Neuronal stem cell (in vitro differentiated cells): ENCODE data around the gene CD274.

Experiments
- DNase-seq: peaks from one replicate; pipeline ENCODE4 v3.0.0-alpha.2; 2013; ENCODE audit warnings: low spot score
- H2AFZ ChIP-seq: one replicate; pipeline ENCODE4 v1.6.1; 2013; ENCODE audit warnings: mild to moderate bottlenecking, low read length, inconsistent platforms
- H2AK5ac ChIP-seq: 2 replicates; pipeline ENCODE4 v1.6.1; 2013; ENCODE audit warnings: low read depth, mild to moderate bottlenecking, inconsistent platforms, low read length, moderate library complexity, mixed read lengths
- H2BK120ac ChIP-seq: 2 replicates; pipeline ENCODE4 v1.6.1; 2013; ENCODE audit warnings: low read depth, mild to moderate bottlenecking, inconsistent platforms, low read length, moderate library complexity, mixed read lengths
- H2BK12ac ChIP-seq: one replicate; pipeline ENCODE4 v1.6.1; 2013; ENCODE audit warnings: low read length, inconsistent platforms
- H2BK15ac ChIP-seq: 2 replicates; pipeline ENCODE4 v1.6.1; 2013; ENCODE audit warnings: mild to moderate bottlenecking, low read length, inconsistent platforms, mixed read lengths
- H2BK5ac ChIP-seq: one replicate; pipeline ENCODE4 v1.6.1; 2013; ENCODE audit warnings: inconsistent platforms, mild to moderate bottlenecking, low read length, moderate library complexity
- H3K14ac ChIP-seq: one replicate; pipeline ENCODE4 v1.6.1; 2013; ENCODE audit warnings: low read length, inconsistent platforms
- H3K18ac ChIP-seq: 2 replicates; pipeline ENCODE4 v1.6.1; 2013; ENCODE audit warnings: low read length, inconsistent platforms
- H3K23ac ChIP-seq: 2 replicates; pipeline ENCODE4 v1.6.1; 2013; ENCODE audit warnings: low read depth, mild to moderate bottlenecking, mixed read lengths, low read length, inconsistent platforms; ENCODE audit not compliant: poor library complexity
- H3K27ac ChIP-seq: replicated peaks from 3 replicates; pipeline ENCODE4 v1.5.1; 2013; ENCODE audit warnings: low read length, inconsistent platforms
- H3K27me3 ChIP-seq, 3 experiments: 2 replicates each; pipeline ENCODE4 v1.6.1; 2013; ENCODE audit warnings: low read length in 3 of 3, mild to moderate bottlenecking in 2 of 3, inconsistent platforms in 1 of 3, low read depth in 1 of 3, mixed read lengths in 1 of 3, moderate library complexity in 1 of 3; ENCODE audit not compliant: control insufficient read depth in 3 of 3, insufficient read depth in 3 of 3
- H3K36me3 ChIP-seq, 2 donors: replicated peaks in 1 of 2; 2 replicates each; pipeline ENCODE4 v1.6.1; 2013; ENCODE audit warnings: low read length in 2 of 2; ENCODE audit not compliant: control insufficient read depth in 2 of 2, insufficient read depth in 2 of 2
- H3K4ac ChIP-seq: 2 replicates; pipeline ENCODE4 v1.6.1; 2013; ENCODE audit warnings: inconsistent platforms, mild to moderate bottlenecking, low read length, moderate library complexity
- H3K4me1 ChIP-seq, 2 donors: 1 replicate in 1 of 2; 2 replicates in 1 of 2; pipeline ENCODE4 v1.6.1; 2013; ENCODE audit warnings: low read length in 2 of 2, low read depth in 1 of 2; ENCODE audit not compliant: control insufficient read depth in 2 of 2, insufficient read depth in 1 of 2
- H3K4me2 ChIP-seq: one replicate; pipeline ENCODE4 v1.6.1; 2013; ENCODE audit warnings: mild to moderate bottlenecking, low read length, inconsistent platforms; ENCODE audit not compliant: insufficient read depth, poor library complexity, severe bottlenecking
- H3K4me3 ChIP-seq, 2 donors: 2 replicates each; pipeline ENCODE4 v1.5.1; 2013; ENCODE audit warnings: low read length in 2 of 2, mild to moderate bottlenecking in 2 of 2, inconsistent platforms in 1 of 2, moderate library complexity in 1 of 2
- H3K79me1 ChIP-seq: one replicate; pipeline ENCODE4 v1.6.1; 2013; ENCODE audit warnings: low read depth, mild to moderate bottlenecking, inconsistent platforms, low read length, moderate library complexity
- H3K9ac ChIP-seq: one replicate; pipeline ENCODE4 v1.6.1; 2013; ENCODE audit warnings: mild to moderate bottlenecking, low read depth, low read length, inconsistent platforms; ENCODE audit not compliant: poor library complexity
- H3K9me3 ChIP-seq, 2 donors: replicated peaks in 1 of 2; 2 replicates each; pipeline versions ENCODE3 to v1.6.1; 2013; ENCODE audit warnings: low read length in 2 of 2, mild to moderate bottlenecking in 2 of 2, inconsistent platforms in 1 of 2, low read depth in 1 of 2, mixed read lengths in 1 of 2, moderate library complexity in 1 of 2; ENCODE audit not compliant: control insufficient read depth in 2 of 2, insufficient read depth in 1 of 2
- H4K8ac ChIP-seq: one replicate; pipeline ENCODE4 v1.6.1; 2013; ENCODE audit warnings: low read depth, mild to moderate bottlenecking, inconsistent platforms, low read length, moderate library complexity
- H4K91ac ChIP-seq: one replicate; pipeline ENCODE4 v1.6.1; 2013; ENCODE audit warnings: low read length, low read depth, mild to moderate bottlenecking, inconsistent platforms; ENCODE audit not compliant: poor library complexity
- WGBS, 2 donors: extraction: QIAGEN DNeasy Blood & Tissue Kit; methylation state at CpG; one replicate each; pipeline ENCODE4 v1.1.7; 2013; ENCODE audit warnings: missing lambda C conversion rate in 2 of 2, mixed read lengths in 1 of 2; ENCODE audit not compliant: insufficient read length in 2 of 2, insufficient replicate concordance in 1 of 2; ENCODE audit errors: extremely low coverage in 2 of 2; 5-methylcytosine and 5-hydroxymethylcytosine counted together

The CD274 gene

DNA sequence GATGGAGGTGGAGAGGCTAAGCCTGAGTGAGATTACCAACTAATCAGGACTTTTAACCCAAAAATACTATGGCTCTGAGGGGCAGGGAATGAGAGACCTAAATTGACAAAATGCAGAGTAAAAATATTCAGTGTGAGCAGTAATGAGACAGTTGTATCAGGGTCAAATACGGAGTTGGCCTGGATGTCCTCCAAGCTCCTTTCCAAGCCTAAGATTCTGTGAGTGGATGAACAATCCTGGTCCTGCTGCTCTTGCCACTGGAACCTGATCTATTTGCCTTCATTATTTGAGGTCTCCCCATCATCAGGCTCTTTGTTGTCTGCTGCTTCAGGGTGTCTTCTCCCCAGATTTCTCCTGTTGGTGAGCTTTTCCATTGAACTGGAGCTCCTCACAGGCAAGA is 61.1 kb downstream of the CD274 start:
- no peak overlapping the region for H3K23ac ChIP-seq
- no peak overlapping the region for H3K4ac ChIP-seq
- no peak overlapping the region for H2AFZ ChIP-seq
- no peak overlapping the region for H3K27ac ChIP-seq
- no peaks in the 10 kb centered on the region for H3K79me1 ChIP-seq
- whole genome bisulfite sequencing, 2 donors = no CpG with 5 or more reads among the region's 1 CpG
- H3K27me3 ChIP-seq = no peaks in the 10 kb centered on the region
- no peak overlapping the region for H3K4me2 ChIP-seq
- H2BK15ac ChIP-seq = no peak overlapping the region
- H3K18ac ChIP-seq = no peak overlapping the region
- no peak overlapping the region for H3K14ac ChIP-seq
- no peak overlapping the region for H2BK120ac ChIP-seq
- no peaks in the 10 kb centered on the region for H3K36me3 ChIP-seq
- no peak overlapping the region for H2BK12ac ChIP-seq
- DNase-seq = no peak
- H3K9ac ChIP-seq = no peak overlapping the region
- no peak overlapping the region for H3K4me3 ChIP-seq
- no peak overlapping the region for H4K91ac ChIP-seq
- H3K4me1 ChIP-seq = peaks cover 0 to 3% of the 10 kb centered on the region in 2 donors
- H3K9me3 ChIP-seq = peaks cover 0 to 2% of the 10 kb centered on the region in 2 donors
- H4K8ac ChIP-seq = no peak overlapping the region
- H2BK5ac ChIP-seq = no peak overlapping the region
- H2AK5ac ChIP-seq = no peak overlapping the region

DNA sequence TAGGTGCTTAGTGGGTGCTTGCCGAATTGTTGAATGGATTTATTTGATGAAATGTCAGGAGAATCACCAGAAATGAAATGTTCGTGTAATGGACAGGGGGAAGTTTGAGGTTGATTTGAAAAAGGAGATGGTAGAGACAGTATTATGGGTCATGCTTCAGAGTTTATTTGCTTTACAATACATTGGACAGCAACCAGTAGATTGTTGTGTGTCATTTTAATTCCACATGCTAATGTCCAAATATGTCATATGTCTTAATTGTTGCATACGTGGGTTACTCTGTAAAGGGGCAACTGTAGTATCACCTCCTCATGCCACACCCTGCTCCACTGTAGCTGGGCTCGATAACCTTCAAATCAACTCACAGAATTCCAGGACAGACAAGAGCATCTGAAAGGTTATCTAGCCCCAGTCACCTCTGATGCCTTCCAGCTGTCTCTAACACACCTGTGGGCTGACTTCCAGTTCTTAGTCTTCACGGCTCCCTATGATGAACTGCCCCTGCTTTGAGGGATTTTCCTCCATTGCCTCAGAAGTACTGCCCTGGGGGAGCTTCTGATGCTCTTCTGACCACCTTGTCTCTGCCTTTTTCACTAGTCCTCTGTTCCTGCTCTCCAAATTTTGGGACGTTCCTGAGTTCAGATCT is 61.7 kb downstream of the CD274 start:
- Histone ChIP-seq H2BK12ac (no peak overlapping the region), H4K91ac (no peak overlapping the region), H3K4me1 (peaks cover 0 to 3% of the 10 kb centered on the region in 2 donors), H2BK5ac (no peak overlapping the region), H3K36me3 (no peaks in the 10 kb centered on the region), H2AK5ac (no peak overlapping the region), H3K18ac (no peak overlapping the region), H2AFZ (no peak overlapping the region), H3K23ac (no peak overlapping the region), H4K8ac (no peak overlapping the region), H3K4me2 (no peak overlapping the region), H2BK15ac (no peak overlapping the region), H3K4me3 (no peak overlapping the region), H3K4ac (no peak overlapping the region), H3K14ac (no peak overlapping the region), H3K27me3 (no peaks in the 10 kb centered on the region), H2BK120ac (no peak overlapping the region), H3K79me1 (no peaks in the 10 kb centered on the region), H3K9me3 (peaks cover 0 to 2% of the 10 kb centered on the region in 2 donors), H3K27ac (no peak overlapping the region), H3K9ac (no peak overlapping the region)
- DNase-seq = no peak
- 100% methylated on average over 1 of the region's 6 CpGs; no CpG with 5 or more reads in 1 of the 2 donors for WGBS, 2 donors

DNA sequence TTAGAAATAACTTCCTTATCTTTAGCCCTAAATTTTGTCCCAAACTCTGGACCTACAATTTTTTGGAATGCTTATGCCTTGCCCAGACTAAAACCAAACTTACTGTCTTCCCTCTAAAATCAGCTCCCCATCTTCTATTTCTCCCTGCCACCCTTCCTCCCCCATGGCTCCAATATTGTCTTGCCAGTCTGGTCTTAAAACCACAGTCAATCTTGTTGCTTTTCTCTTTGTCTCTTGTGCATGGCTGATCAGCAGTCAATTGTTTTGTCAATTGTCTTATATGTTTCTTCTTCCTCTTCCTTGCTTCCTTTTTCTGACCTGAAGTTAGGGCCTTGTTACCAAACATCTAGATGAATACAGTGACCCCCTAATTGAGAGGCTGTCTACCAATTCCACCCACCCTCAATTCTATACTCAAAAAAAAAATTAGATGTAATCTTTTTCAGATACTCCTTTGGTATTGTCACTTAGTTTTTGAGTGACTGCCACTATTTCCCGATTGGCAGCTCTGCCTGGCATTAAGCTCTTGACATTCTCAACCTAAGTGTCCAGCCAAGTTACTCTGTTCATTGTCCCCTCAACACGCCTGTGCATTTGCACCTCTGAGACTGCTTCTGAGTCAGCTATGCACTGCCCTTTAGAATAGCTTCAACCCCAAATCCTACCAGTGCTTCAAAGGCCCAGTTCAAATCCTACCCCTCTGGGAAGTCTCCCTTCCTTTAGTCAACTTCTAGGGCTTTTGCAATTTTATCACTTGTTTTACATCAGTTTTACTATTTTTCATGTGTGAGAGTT is 62.5 kb downstream of the CD274 start:
- H3K14ac ChIP-seq = no peak overlapping the region
- no CpG with 5 or more reads among the region's 2 CpGs for WGBS, 2 donors
- no peak overlapping the region for H2BK5ac ChIP-seq
- no peaks in the 10 kb centered on the region for H3K79me1 ChIP-seq
- peaks cover 0 to 2% of the 10 kb centered on the region in 2 donors for H3K9me3 ChIP-seq
- H2BK12ac ChIP-seq = no peak overlapping the region
- no peak overlapping the region for H3K9ac ChIP-seq
- H3K36me3 ChIP-seq = no peaks in the 10 kb centered on the region
- no peak overlapping the region for H3K4me2 ChIP-seq
- no peak overlapping the region for H2AFZ ChIP-seq
- no peak overlapping the region for H2BK15ac ChIP-seq
- H2AK5ac ChIP-seq = no peak overlapping the region
- peaks cover 0 to 3% of the 10 kb centered on the region in 2 donors for H3K4me1 ChIP-seq
- no peak overlapping the region for H3K23ac ChIP-seq
- H3K27me3 ChIP-seq = no peaks in the 10 kb centered on the region
- H3K4me3 ChIP-seq = no peak overlapping the region
- no peak overlapping the region for H2BK120ac ChIP-seq
- DNase-seq = no peak
- H3K4ac ChIP-seq = no peak overlapping the region
- H3K27ac ChIP-seq = no peak overlapping the region
- no peak overlapping the region for H4K8ac ChIP-seq
- no peak overlapping the region for H3K18ac ChIP-seq
- H4K91ac ChIP-seq = no peak overlapping the region

DNA sequence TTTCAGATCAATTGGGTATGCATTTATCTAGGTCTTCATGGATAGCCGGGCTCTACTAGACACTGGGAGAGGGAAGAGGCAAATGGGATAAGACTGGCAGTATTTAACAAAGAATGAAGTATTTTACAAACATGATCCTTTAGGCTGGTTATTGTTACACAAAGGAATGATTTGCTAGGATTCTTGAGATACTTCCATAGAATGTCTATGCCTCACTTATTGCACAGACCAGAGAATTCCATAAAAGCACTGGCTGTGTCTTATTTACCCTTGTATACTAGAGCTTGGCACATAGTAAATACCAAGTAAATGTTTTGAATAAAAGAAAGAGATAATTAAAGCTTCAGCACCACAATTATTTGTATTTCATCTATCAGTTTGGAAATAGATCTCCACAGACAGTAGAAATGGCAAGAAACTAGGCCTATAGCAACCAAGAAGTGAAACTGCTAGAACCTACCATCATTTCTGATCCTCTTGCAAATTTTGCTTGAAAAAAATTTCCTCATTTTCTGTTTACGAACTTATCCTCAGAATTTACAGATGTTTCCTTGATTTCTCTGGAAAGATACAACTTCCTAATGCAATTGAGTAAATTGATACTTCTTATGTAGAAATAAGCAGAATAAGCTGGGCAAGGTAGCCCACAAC is 63.7 kb downstream of the CD274 start:
- Histone ChIP-seq H4K8ac (no peak overlapping the region), H2BK15ac (no peak overlapping the region), H2AK5ac (no peak overlapping the region), H3K23ac (no peak overlapping the region), H3K27me3 (no peaks in the 10 kb centered on the region), H3K4ac (no peak overlapping the region), H3K27ac (no peak overlapping the region), H4K91ac (no peak overlapping the region), H3K18ac (no peak overlapping the region), H2BK120ac (no peak overlapping the region), H2AFZ (no peak overlapping the region), H3K79me1 (no peaks in the 10 kb centered on the region), H3K4me3 (no peak overlapping the region), H3K36me3 (no peaks in the 10 kb centered on the region), H3K9me3 (peaks cover 0 to 2% of the 10 kb centered on the region in 2 donors), H3K4me1 (peaks cover 0 to 3% of the 10 kb centered on the region in 2 donors), H2BK5ac (no peak overlapping the region), H3K4me2 (no peak overlapping the region), H3K9ac (no peak overlapping the region), H2BK12ac (no peak overlapping the region), H3K14ac (no peak overlapping the region)
- no CpG with 5 or more reads among the region's 2 CpGs for WGBS, 2 donors
- DNase-seq = no peak
